Kidney (tissue), 14 donors: ENCODE results near the gene ABCG5. TPM values are rescaled to one million over a fixed set of nuclear protein-coding genes. Genes with fewer than 3 reads are reported as not detected.

Experiments
- DNase-seq, 5 donors: peaks; one replicate each; pipeline ENCODE4 v3.0.0-alpha.2; 2013 to 2020
- FAIRE-seq: peaks from 2 replicates; lab custom pipeline; 2012; peaks lifted over from hg19 to GRCh38; lab: Jason Lieb, UNC
- H3K27ac ChIP-seq, 2 donors: one replicate each; pipeline ENCODE4 v1.7.0; 2013; ENCODE audit warnings: low read depth in 2 of 2, low read length in 2 of 2, inconsistent platforms in 1 of 2
- H3K27me3 ChIP-seq: one replicate; pipeline ENCODE4 v1.7.1; 2013; ENCODE audit warnings: low read length, inconsistent platforms; ENCODE audit not compliant: control insufficient read depth, insufficient read depth
- H3K36me3 ChIP-seq, 3 donors: one replicate each; pipeline versions ENCODE4 v1.7.0 to v1.7.1; 2013; ENCODE audit warnings: low read length in 3 of 3, control low read depth in 1 of 3, inconsistent platforms in 1 of 3; ENCODE audit not compliant: insufficient read depth in 3 of 3, control insufficient read depth in 2 of 3
- H3K4me1 ChIP-seq, 3 donors: one replicate each; pipeline versions ENCODE4 v1.7.0 to v1.7.1; 2013; ENCODE audit warnings: low read length in 3 of 3, inconsistent platforms in 1 of 3, low read depth in 1 of 3; ENCODE audit not compliant: control insufficient read depth in 2 of 3, insufficient read depth in 2 of 3
- H3K4me3 ChIP-seq, 3 donors: one replicate each; pipeline versions ENCODE4 v1.7.0 to v1.8.1; 2013; ENCODE audit warnings: low read length in 3 of 3, control low read depth in 1 of 3, inconsistent platforms in 1 of 3
- H3K9ac ChIP-seq, 3 donors: one replicate each; pipeline versions ENCODE4 v1.7.0 to v1.7.1; 2013; ENCODE audit warnings: low read length in 3 of 3, control low read depth in 1 of 3, inconsistent platforms in 1 of 3
- H3K9me3 ChIP-seq, 3 donors: one replicate each; pipeline versions ENCODE4 v1.7.0 to v1.7.1; 2013; ENCODE audit warnings: low read length in 3 of 3, control low read depth in 1 of 3, inconsistent platforms in 1 of 3; ENCODE audit not compliant: control insufficient read depth in 2 of 3, insufficient read depth in 1 of 3
- CTCF ChIP-seq: IDR thresholded peaks from 3 replicates; pipeline ENCODE4 v1.5.1; 2012; ENCODE audit warnings: mild to moderate bottlenecking, moderate library complexity, borderline replicate concordance; ENCODE audit not compliant: insufficient read depth; ENCODE audit errors: extremely low read depth
- intact Hi-C: fragments of 100-400 bp; cut with DNase I; formaldehyde crosslinking; loops from one replicate; pipeline ENCODE4 v1.11.1; 2022
- polyA plus RNA-seq: library from polyadenylated mRNA; stranded (reverse); fragments of 350-450 nt; fragmentation: Illumina TruSeq; extraction: RNeasy Lipid Tissue Mini Kit (QIAGEN cat#74804); gene quantifications from one replicate; pipeline ENCODE4 v1.2.3, GENCODE V29; 2014; ENCODE audit warnings: low read depth, low replicate concordance; ENCODE audit not compliant: insufficient read depth
- total RNA-seq: library from RNA; stranded (reverse); fragmentation: NEBNext Ultra II Directional; extraction: Animal tissue kit (Norgen Biotek cat#: 25700); gene quantifications from one replicate; pipeline ENCODE4 v1.2.1, GENCODE V29; 2021
- donor health status: control.
- donor health status: control.
- donor health status: control.
- donor health status: control.
- donor health status: control.
- donor health status: DM: yes; HTN: yes; CAD: no.
- donor health status: Normal renal cell carcinoma (clear cell type).

ABCG5 gene
- total and polyA plus RNA-seq, 2 donors from 2014 or later: not detected

DNA sequence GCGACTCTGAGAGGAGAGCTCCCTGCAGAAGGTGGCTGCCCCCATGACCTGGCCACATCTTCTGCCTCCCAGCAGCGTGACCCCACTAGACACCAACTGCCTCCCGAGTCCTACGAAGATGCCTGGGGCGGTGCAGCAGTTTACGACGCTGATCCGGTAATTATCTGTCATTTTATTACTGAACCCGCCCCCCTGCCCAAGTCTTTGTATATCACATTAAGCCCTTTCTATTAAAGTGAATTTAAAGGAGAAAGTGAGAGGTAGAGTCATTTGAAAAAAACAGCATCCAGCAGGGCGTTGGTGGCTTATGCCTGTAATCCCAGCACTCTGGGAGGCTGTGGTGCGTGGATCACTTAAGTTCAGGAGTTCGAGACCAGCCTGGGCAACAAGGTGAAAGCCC, 33.5 kb upstream of the ABCG5 start:
- Histone ChIP-seq H3K9ac (no peak overlapping the region), H3K36me3 (no peaks in the 10 kb centered on the region), H3K4me1 (no peaks in the 10 kb centered on the region), H3K27ac (no peak overlapping the region), H3K4me3 (no peak overlapping the region), H3K27me3 (no peaks in the 10 kb centered on the region), H3K9me3 (no peaks in the 10 kb centered on the region)
- no peak for TF ChIP-seq CTCF
- intact Hi-C loops: no loop called here
- FAIRE-seq: no peak
- DNase-seq: no peak

- H3K4me1 ChIP-seq: no peaks in the 10 kb centered on the region
- intact Hi-C loops: no loop called here
- no peak overlapping the region for H3K4me3 ChIP-seq
- no peak for TF ChIP-seq CTCF
- no peaks in the 10 kb centered on the region for H3K27me3 ChIP-seq
- no peak for DNase-seq
- H3K27ac ChIP-seq: no peak overlapping the region
- H3K9ac ChIP-seq: no peak overlapping the region
- no peak for FAIRE-seq
- H3K36me3 ChIP-seq: no peaks in the 10 kb centered on the region
- H3K9me3 ChIP-seq: no peaks in the 10 kb centered on the region
Observed at GRCh38 chr2:43855292-43855691, 16.7 kb upstream of the ABCG5 start.

DNA sequence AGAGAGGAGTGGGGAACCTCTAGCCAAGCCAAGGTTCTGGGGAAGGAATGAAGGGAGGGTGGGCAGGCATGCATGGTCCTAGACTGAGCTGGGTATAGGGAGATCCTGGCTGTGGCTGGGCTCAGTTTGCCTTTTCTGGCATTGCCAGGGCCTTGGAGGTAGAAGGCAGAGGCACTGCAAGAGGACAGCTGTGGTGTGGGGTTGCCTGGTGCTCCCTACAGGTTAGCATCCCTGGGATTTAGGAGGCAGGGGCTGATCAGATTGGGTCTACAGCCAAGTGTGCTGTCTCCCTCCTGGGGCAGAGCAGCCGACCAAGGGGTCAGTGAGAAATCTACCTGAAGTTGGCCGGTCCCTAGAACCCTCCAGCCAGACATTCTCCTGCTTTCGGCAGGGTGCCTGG, 16.0 kb upstream of the ABCG5 start:
- Histone ChIP-seq H3K9me3 (no peaks in the 10 kb centered on the region), H3K9ac (no peak overlapping the region), H3K4me1 (no peaks in the 10 kb centered on the region), H3K4me3 (no peak overlapping the region), H3K36me3 (no peaks in the 10 kb centered on the region), H3K27ac (no peak overlapping the region), H3K27me3 (no peaks in the 10 kb centered on the region)
- DNase-seq (no peak), FAIRE-seq (no peak)
- intact Hi-C loops: no loop called here
- TF ChIP-seq CTCF: no peak
